Thyroid gland (tissue), 4 donors: ENCODE data around the gene NADK.

Source experiments
- POLR2A ChIP-seq, 2 donors: fragments of 450-650 bp; IDR thresholded peaks; one replicate each; pipeline ENCODE4 v1.6.1; 2017; ENCODE audit warnings: antibody characterized with exemption in 2 of 2, mild to moderate bottlenecking in 2 of 2, moderate library complexity in 1 of 2
- TF ChIP-seq, protein P1 (sequence below), 6 experiments: fragments of 200-600 bp in 3 of 6; fragments of 450-650 bp in 3 of 6; sonication (generic) in 3 of 6; IDR thresholded peaks; one replicate each; pipeline ENCODE4 v1.5.1; 2016 to 2019; ENCODE audit warnings: antibody characterized with exemption in 6 of 6, mild to moderate bottlenecking in 2 of 6, inconsistent platforms in 1 of 6, moderate library complexity in 1 of 6

DNA sequence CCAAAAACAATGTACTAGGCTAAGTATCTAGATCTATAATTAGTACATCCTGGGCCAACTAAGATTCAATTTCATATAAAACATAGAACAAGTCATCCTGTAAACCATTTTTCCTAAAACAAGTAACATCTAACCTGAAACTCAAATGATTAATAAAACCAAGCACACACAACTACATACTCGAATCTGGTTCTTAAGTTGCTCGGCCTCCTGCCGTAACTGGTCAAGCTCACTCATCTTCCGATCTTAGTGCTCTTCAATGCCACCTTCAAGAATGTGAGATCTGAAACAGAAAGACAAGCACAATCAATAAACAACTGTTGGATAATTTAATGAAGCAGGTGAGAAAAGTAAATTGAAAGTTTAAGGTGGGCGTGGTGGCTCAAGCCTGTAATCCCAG is 46.9 kb upstream of the NADK start:
- TF ChIP-seq, protein P1, sequence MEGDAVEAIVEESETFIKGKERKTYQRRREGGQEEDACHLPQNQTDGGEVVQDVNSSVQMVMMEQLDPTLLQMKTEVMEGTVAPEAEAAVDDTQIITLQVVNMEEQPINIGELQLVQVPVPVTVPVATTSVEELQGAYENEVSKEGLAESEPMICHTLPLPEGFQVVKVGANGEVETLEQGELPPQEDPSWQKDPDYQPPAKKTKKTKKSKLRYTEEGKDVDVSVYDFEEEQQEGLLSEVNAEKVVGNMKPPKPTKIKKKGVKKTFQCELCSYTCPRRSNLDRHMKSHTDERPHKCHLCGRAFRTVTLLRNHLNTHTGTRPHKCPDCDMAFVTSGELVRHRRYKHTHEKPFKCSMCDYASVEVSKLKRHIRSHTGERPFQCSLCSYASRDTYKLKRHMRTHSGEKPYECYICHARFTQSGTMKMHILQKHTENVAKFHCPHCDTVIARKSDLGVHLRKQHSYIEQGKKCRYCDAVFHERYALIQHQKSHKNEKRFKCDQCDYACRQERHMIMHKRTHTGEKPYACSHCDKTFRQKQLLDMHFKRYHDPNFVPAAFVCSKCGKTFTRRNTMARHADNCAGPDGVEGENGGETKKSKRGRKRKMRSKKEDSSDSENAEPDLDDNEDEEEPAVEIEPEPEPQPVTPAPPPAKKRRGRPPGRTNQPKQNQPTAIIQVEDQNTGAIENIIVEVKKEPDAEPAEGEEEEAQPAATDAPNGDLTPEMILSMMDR (IDR thresholded peaks at IDR 0.05) = no peak
- TF ChIP-seq POLR2A (IDR thresholded peaks at IDR 0.05) = no peak
